ENCODE results near the gene CTSZ. TPM values are rescaled to one million over a fixed set of nuclear protein-coding genes. Genes with fewer than 3 reads are reported as not detected.

CTSZ gene
- total and polyA plus RNA-seq, 2 of the 4 experiments (the other 2 are of a cell fraction), result 46.1 to 88.5 TPM

GRCh38 chr20:59025086-59025485 lies 18.0 kb upstream of the CTSZ start:
- dilution Hi-C loops (cut with HindIII; ENCODE audit: low sequenced_read_pairs, unreplicated experiment) (no loop called here), intact Hi-C loops (cut with micrococcal nuclease) (loop anchor here (5.0 kb wide), 1 partner anchor 38 kb away; no protein-coding TSS in a partner anchor), in situ Hi-C loops (cut with MboI; ENCODE audit: low sequenced_read_pairs) (loop anchor here (10.0 to 25.0 kb wide), 4 partner anchors 120 to 1638 kb away; partner anchors contain the start of genes ANKRD60 and RBM38)
- Histone ChIP-seq H4K5ac (ENCODE audit: low read depth, low read length) (no peak overlapping the region), H3K23ac (ENCODE audit: low read depth, low read length) (no peak overlapping the region), H3K18ac (ENCODE audit: low read depth, low read length) (no peak overlapping the region), H3K4me1 (ENCODE audit: control insufficient read depth, insufficient read depth, low read length) (peaks cover 4% of the 10 kb centered on the region; the same call in 1 of the 2 replicates), H2BK15ac (ENCODE audit: low read depth, low read length) (no peak overlapping the region), H3K27ac (ENCODE audit: insufficient read depth, low read length) (no peak overlapping the region), H3K56ac (ENCODE audit: extremely low read depth, insufficient read depth, low read length) (no peak overlapping the region), H4K91ac (ENCODE audit: insufficient read depth, low read depth, low read length) (no peak overlapping the region), H3K36me3 (ENCODE audit: control insufficient read depth, insufficient read depth, low read length) (peaks cover 31% of the 10 kb centered on the region), H2AK5ac (ENCODE audit: low read depth, low read length) (no peak overlapping the region), H3K4me3 (ENCODE audit: insufficient read depth, low read depth, low read length) (no peak overlapping the region), H3K14ac (replicated peaks; ENCODE audit: low read depth, low read length) (no peak overlapping the region), H3K79me1 (ENCODE audit: low read depth in 1 of 2, low read length in 2 of 2) (peaks cover 6 to 64% of the 10 kb centered on the region in 2 experiments; a peak in 3 of 4 replicates), H3K4me2 (ENCODE audit: low read depth, low read length) (no peak overlapping the region), H3K9me3 (ENCODE audit: control insufficient read depth, insufficient read depth, low read length) (no peaks in the 10 kb centered on the region), H3K9me1 (ENCODE audit: insufficient read depth, low read length) (peaks cover 14% of the 10 kb centered on the region), H4K20me1 (ENCODE audit: insufficient read depth, low read length) (peaks cover 49% of the 10 kb centered on the region), H2BK120ac (ENCODE audit: low read depth, low read length) (no peak overlapping the region), H2BK20ac (ENCODE audit: low read depth, low read length) (no peak overlapping the region), H3K9ac (ENCODE audit: low read depth, low read length) (no peak overlapping the region), H3K4ac (ENCODE audit: low read depth, low read length) (no peak overlapping the region), H2AK9ac (replicated peaks; ENCODE audit: low read depth, low read length, poor library complexity) (no peak overlapping the region), H2BK5ac (ENCODE audit: low read depth, low read length, poor library complexity, severe bottlenecking) (no peak overlapping the region), H4K8ac (ENCODE audit: low read depth in 2 of 2, low read length in 2 of 2) (no peak overlapping the region), H3K27me3 (ENCODE audit: control insufficient read depth, insufficient read depth, low read length) (no peaks in the 10 kb centered on the region), H2AFZ (replicated peaks; ENCODE audit: low read length, poor library complexity) (no peak overlapping the region)
- WGBS, 2 experiments (ENCODE audit: extremely low coverage in 2 of 2, insufficient read length in 1 of 2), result no CpG with 5 or more reads among the region's 2 CpGs
- BruUV-seq (replicated peaks), result no TSS peak
- TF ChIP-seq FOS (IDR thresholded peaks at IDR 0.05; ENCODE audit: low read depth, low read length) (no peak), USF2 (IDR thresholded peaks at IDR 0.05; ENCODE audit: low read depth, low read length) (no peak), CEBPB (IDR thresholded peaks at IDR 0.05; ENCODE audit: low read depth, low read length) (no peak), ELK1 (IDR thresholded peaks at IDR 0.05; ENCODE audit: borderline replicate concordance, low read depth, low read length) (no peak), MXI1 (IDR thresholded peaks at IDR 0.05; ENCODE audit: borderline replicate concordance, low read depth, low read length) (no peak), RCOR1 (IDR thresholded peaks at IDR 0.05; ENCODE audit: insufficient replicate concordance, low read length) (no peak), RFX5 (IDR thresholded peaks at IDR 0.05; ENCODE audit: low read depth, low read length) (no peak), BHLHE40 (IDR thresholded peaks at IDR 0.05; ENCODE audit: low read depth, low read length) (no peak), RAD21 (IDR thresholded peaks at IDR 0.05; ENCODE audit: low read length) (no peak), MAFK (IDR thresholded peaks at IDR 0.05; ENCODE audit: low read depth, low read length) (no peak), CHD1 (IDR thresholded peaks at IDR 0.05; ENCODE audit: low read depth, low read length) (no peak), SMC3 (IDR thresholded peaks at IDR 0.05; ENCODE audit: low read depth, low read length) (no peak), NFE2L2 (IDR thresholded peaks at IDR 0.05; ENCODE audit: low read depth, low read length) (no peak), MAZ (IDR thresholded peaks at IDR 0.05; ENCODE audit: borderline replicate concordance, low read depth, low read length) (no peak), POLR2A (IDR thresholded peaks at IDR 0.05; ENCODE audit: low read depth, low read length) (no peak)
- POLR2A ChIA-PET (ENCODE audit: unreplicated experiment), result no interaction called here
- CTCF ChIA-PET, result no interaction called here
- ATAC-seq (ENCODE audit: low read depth) (no peak), DNase-seq (no peak)

All from IMR-90 (cell line).